CD4-positive, alpha-beta T cell (primary cell): ENCODE data around the gene TBX5. TPM values are rescaled to one million over a fixed set of nuclear protein-coding genes. Genes with fewer than 3 reads are reported as not detected.

ENCODE experiments used
- ATAC-seq: fragments of 200-7000 bp; cut with Tn5 transposase; one replicate; pipeline ENCODE4 v1.10.0; 2022; ENCODE audit warnings: mild to moderate bottlenecking; ENCODE audit not compliant: poor library complexity
- CTCF ChIA-PET: fragments of 350-600 bp; sonication (Branson Sonifier 250); formaldehyde crosslinking; loops from one replicate; lab custom pipeline; 2021; ENCODE audit warnings: antibody characterized with exemption, inconsistent platforms; lab: Charles Lee
- POLR2A ChIA-PET: fragments of 350-600 bp; sonication (Branson Sonifier 250); formaldehyde crosslinking; loops from one replicate; lab custom pipeline; 2021; ENCODE audit warnings: antibody characterized with exemption, inconsistent platforms; lab: Charles Lee
- DNase-seq, 14 experiments: peaks; one replicate each; pipeline ENCODE4 v3.0.0-alpha.2; 2013 to 2020; ENCODE audit warnings: mixed read lengths in 2 of 14
- H3K27ac ChIP-seq, 2 donors: one replicate each; pipeline versions ENCODE4 v1.5.1 to v1.7.0; 2013; ENCODE audit warnings: low read length in 2 of 2, low read depth in 1 of 2, mild to moderate bottlenecking in 1 of 2
- H3K27me3 ChIP-seq, 2 experiments: 1 replicate in 1 of 2; 2 replicates in 1 of 2; pipeline versions ENCODE4 v1.6.1 to v1.7.0; 2013; ENCODE audit warnings: low read length in 2 of 2, control low read depth in 1 of 2, mild to moderate bottlenecking in 1 of 2, moderate library complexity in 1 of 2; ENCODE audit not compliant: insufficient read depth in 2 of 2, control insufficient read depth in 1 of 2
- H3K36me3 ChIP-seq: one replicate; pipeline ENCODE4 v1.6.1; 2013; ENCODE audit warnings: low read length, control low read depth; ENCODE audit not compliant: insufficient read depth
- H3K4me1 ChIP-seq: one replicate; pipeline ENCODE4 v1.6.1; 2013; ENCODE audit warnings: low read length, control low read depth; ENCODE audit not compliant: insufficient read depth
- H3K4me3 ChIP-seq: one replicate; pipeline ENCODE4 v1.5.1; 2013; ENCODE audit warnings: mild to moderate bottlenecking, low read length, moderate library complexity
- H3K9me3 ChIP-seq, 2 experiments: 1 replicate in 1 of 2; 2 replicates in 1 of 2; pipeline versions ENCODE4 v1.6.1 to v1.7.0; 2013; ENCODE audit warnings: low read length in 2 of 2, mild to moderate bottlenecking in 2 of 2, control low read depth in 1 of 2, moderate library complexity in 1 of 2; ENCODE audit not compliant: control insufficient read depth in 1 of 2, insufficient read depth in 1 of 2
- H3K27ac Mint-ChIP-seq: one replicate; pipeline ENCODE4 v1.8.0; 2020; ENCODE audit warnings: mixed read lengths
- H3K27me3 Mint-ChIP-seq: one replicate; pipeline ENCODE4 v1.8.0; 2021; ENCODE audit warnings: mixed read lengths
- H3K36me3 Mint-ChIP-seq: one replicate; pipeline ENCODE4 v1.8.0; 2021; ENCODE audit warnings: low read depth, mixed read lengths
- H3K4me1 Mint-ChIP-seq: one replicate; pipeline ENCODE4 v1.8.0; 2021; ENCODE audit warnings: low read depth, mixed read lengths
- H3K4me3 Mint-ChIP-seq: one replicate; pipeline ENCODE4 v1.8.0; 2020; ENCODE audit warnings: mild to moderate bottlenecking, mixed read lengths
- H3K9me3 Mint-ChIP-seq: one replicate; pipeline ENCODE4 v1.8.0; 2020; ENCODE audit warnings: mixed read lengths
- intact Hi-C, 2 experiments: fragments of 100-400 bp; cut with DNase I in 1 of 2; cut with micrococcal nuclease in 1 of 2; formaldehyde crosslinking; loops; one replicate each; pipeline versions ENCODE4 v1.15.1 to v1.9.0; 2023 to 2025; cut with DNase I, micrococcal nuclease
- total RNA-seq, 174 experiments: library from RNA in 2 of 174; stranded (reverse) in 2 of 174; gene quantifications; one replicate each; pipeline ENCODE4 v1.2.3 and lab custom pipeline; 2021 to 2026
- TF ChIP-seq, protein P1 (sequence below): fragments of 200-600 bp; IDR thresholded peaks from one replicate; pipeline ENCODE4 v1.8.0; 2022; ENCODE audit warnings: antibody characterized with exemption, mild to moderate bottlenecking

TBX5 gene
- total RNA-seq, 2 experiments from 2014 or later, result not detected

DNA sequence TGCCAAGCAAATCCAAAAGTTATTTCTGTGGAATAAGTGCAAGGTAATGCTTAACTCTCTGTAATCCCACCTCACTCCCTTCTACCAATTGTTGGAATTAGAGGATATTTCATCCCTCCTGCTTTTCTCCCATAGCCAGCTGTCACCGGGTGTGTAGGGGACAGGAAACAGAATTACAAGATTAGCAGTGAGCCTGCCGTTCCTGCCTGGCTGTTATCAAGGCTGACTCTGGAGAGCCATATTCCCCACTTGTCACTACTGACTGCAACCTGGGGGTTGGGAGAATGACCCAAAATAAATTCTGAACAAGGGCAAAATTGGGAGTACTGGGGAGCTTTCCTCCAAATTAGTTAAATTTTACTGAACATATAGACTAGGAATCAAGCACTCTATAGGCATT lies 24.8 kb downstream of the TBX5 start:
- TF ChIP-seq, protein P1, sequence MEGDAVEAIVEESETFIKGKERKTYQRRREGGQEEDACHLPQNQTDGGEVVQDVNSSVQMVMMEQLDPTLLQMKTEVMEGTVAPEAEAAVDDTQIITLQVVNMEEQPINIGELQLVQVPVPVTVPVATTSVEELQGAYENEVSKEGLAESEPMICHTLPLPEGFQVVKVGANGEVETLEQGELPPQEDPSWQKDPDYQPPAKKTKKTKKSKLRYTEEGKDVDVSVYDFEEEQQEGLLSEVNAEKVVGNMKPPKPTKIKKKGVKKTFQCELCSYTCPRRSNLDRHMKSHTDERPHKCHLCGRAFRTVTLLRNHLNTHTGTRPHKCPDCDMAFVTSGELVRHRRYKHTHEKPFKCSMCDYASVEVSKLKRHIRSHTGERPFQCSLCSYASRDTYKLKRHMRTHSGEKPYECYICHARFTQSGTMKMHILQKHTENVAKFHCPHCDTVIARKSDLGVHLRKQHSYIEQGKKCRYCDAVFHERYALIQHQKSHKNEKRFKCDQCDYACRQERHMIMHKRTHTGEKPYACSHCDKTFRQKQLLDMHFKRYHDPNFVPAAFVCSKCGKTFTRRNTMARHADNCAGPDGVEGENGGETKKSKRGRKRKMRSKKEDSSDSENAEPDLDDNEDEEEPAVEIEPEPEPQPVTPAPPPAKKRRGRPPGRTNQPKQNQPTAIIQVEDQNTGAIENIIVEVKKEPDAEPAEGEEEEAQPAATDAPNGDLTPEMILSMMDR, result no peak
- H3K36me3 ChIP-seq, result no peaks in the 10 kb centered on the region
- ChIA-PET CTCF (no interaction called here), POLR2A (no interaction called here)
- H3K27me3 Mint-ChIP-seq, result peaks cover 35% of the 10 kb centered on the region
- H3K27ac Mint-ChIP-seq, result no peak overlapping the region
- H3K4me3 Mint-ChIP-seq, result no peak overlapping the region
- no peak overlapping the region for H3K4me3 ChIP-seq
- H3K36me3 Mint-ChIP-seq, result no peaks in the 10 kb centered on the region
- H3K27ac ChIP-seq, result no peak overlapping the region
- H3K9me3 Mint-ChIP-seq, result no peaks in the 10 kb centered on the region
- H3K27me3 ChIP-seq, result peaks cover 0 to 3% of the 10 kb centered on the region in 2 experiments
- intact Hi-C loops, result no loop called here
- H3K4me1 Mint-ChIP-seq, result no peaks in the 10 kb centered on the region
- no peak for ATAC-seq
- no peaks in the 10 kb centered on the region for H3K4me1 ChIP-seq
- DNase-seq, result no peak
- H3K9me3 ChIP-seq, result peaks cover 0 to 6% of the 10 kb centered on the region in 2 experiments

DNA sequence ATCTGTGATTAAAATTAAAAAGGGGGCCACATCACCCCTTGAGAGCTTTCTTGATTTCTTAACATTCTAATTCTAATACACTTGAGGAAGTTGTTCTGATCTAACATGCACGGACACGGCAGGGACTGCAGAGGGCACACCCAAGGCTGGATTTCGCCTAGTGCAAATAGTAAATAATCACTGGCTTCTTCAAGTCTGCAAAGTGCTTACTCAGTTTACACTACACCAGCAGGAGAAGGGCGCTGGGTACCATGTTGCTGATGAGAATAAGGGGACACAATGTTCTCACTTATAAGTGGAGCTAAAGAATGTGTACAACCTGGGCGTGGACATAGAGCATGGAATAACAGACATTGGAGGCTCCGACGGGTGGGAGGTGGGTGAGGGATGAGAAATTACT lies 34.2 kb downstream of the TBX5 start:
- no peak overlapping the region for H3K27ac Mint-ChIP-seq
- no peaks in the 10 kb centered on the region for H3K9me3 Mint-ChIP-seq
- TF ChIP-seq, protein P1, result no peak
- no peak overlapping the region for H3K4me3 ChIP-seq
- intact Hi-C loops, result no loop called here
- H3K4me3 Mint-ChIP-seq, result no peak overlapping the region
- H3K27me3 ChIP-seq, result peaks cover 0 to 3% of the 10 kb centered on the region in 2 experiments
- H3K27me3 Mint-ChIP-seq, result peaks cover 9% of the 10 kb centered on the region
- H3K36me3 Mint-ChIP-seq, result no peaks in the 10 kb centered on the region
- DNase-seq (no peak), ATAC-seq (no peak)
- POLR2A ChIA-PET, result no interaction called here
- H3K4me1 ChIP-seq, result no peaks in the 10 kb centered on the region
- no peak overlapping the region for H3K27ac ChIP-seq
- CTCF ChIA-PET, result no interaction called here
- H3K4me1 Mint-ChIP-seq, result no peaks in the 10 kb centered on the region
- H3K36me3 ChIP-seq, result no peaks in the 10 kb centered on the region
- H3K9me3 ChIP-seq, result peaks cover 0 to 9% of the 10 kb centered on the region in 2 experiments

DNA sequence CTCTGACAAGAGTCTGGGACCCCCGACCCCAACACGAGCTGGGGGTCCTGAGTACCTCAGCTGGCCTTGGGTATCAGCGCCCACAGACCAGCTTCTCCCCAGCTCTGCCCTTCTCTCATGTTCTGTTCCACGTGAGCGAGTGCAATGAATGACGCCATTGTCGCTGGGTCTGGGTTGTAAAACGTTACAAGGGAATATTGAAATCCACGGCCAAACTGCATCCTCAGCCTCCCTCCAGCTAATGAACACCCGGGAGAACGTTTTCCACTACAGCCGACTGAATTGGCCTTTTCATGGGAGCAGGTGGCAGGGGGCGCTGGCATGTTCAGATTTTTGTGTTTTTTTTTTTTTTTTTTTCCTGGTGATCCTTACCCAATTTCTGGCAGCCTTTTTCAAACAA lies 34.7 kb downstream of the TBX5 start:
- no peak overlapping the region for H3K27ac Mint-ChIP-seq
- no peak overlapping the region for H3K4me3 ChIP-seq
- intact Hi-C loops, result no loop called here
- ChIA-PET POLR2A (no interaction called here), CTCF (interaction anchor here (0.6 kb wide), 1 partner anchor 254 kb away, joined by 3 read pairs; no protein-coding TSS in a partner anchor)
- H3K27me3 Mint-ChIP-seq, result peaks cover 8% of the 10 kb centered on the region
- H3K36me3 Mint-ChIP-seq, result no peaks in the 10 kb centered on the region
- H3K27ac ChIP-seq, result no peak overlapping the region
- DNase-seq (no peak), ATAC-seq (no peak)
- peaks cover 2% of the 10 kb centered on the region for H3K9me3 Mint-ChIP-seq
- H3K4me1 ChIP-seq, result no peaks in the 10 kb centered on the region
- peaks cover 0 to 3% of the 10 kb centered on the region in 2 experiments for H3K27me3 ChIP-seq
- TF ChIP-seq, protein P1, result no peak
- no peak overlapping the region for H3K4me3 Mint-ChIP-seq
- H3K4me1 Mint-ChIP-seq, result no peaks in the 10 kb centered on the region
- H3K36me3 ChIP-seq, result no peaks in the 10 kb centered on the region
- peaks cover 0 to 9% of the 10 kb centered on the region in 2 experiments for H3K9me3 ChIP-seq
